GM19035 (cell line): ENCODE measurements around the gene ANKRD30B.
"Not testable (repeated sequence)": the region's sequence is repeated elsewhere in the genome, so short reads cannot be mapped to it uniquely, and the experiment has no call there.

ENCODE experiments used
- ATAC-seq: cut with Tn5 transposase; IDR thresholded peaks from one replicate; pipeline ENCODE4 v1.9.1; 2021; ENCODE audit not compliant: unreplicated experiment

ANKRD30B gene

DNA sequence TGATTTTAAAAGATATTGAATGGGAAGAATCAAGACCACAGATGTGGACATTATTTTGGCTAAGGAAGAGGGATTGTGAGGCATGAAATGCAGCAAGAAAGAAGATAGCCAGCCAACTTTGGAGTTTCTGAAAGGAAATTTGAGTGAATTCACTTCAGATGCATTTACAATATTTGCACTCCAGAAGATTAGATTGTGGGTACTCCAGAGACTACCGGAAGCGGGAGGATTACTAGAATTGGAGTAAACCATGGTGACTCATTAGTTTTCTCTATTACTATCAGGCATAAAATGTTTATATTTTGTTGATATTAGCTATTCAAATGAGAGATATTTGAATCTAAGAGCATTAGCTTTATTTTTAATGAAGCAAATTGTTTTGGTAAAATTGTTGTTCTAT, 93.6 kb downstream of the ANKRD30B start:
- not testable (repeated sequence) for ATAC-seq

DNA sequence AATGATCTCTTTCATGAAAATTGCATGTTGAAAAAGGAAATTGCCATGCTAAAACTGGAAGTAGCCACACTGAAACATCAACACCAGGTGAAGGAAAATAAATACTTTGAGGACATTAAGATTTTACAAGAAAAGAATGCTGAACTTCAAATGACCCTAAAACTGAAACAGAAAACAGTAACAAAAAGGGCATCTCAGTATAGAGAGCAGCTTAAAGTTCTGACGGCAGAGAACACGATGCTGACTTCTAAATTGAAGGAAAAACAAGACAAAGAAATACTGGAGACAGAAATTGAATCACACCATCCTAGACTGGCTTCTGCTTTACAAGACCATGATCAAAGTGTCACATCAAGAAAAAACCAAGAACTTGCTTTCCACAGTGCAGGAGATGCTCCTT, 103.6 kb downstream of the ANKRD30B start:
- not testable (repeated sequence) for ATAC-seq

DNA sequence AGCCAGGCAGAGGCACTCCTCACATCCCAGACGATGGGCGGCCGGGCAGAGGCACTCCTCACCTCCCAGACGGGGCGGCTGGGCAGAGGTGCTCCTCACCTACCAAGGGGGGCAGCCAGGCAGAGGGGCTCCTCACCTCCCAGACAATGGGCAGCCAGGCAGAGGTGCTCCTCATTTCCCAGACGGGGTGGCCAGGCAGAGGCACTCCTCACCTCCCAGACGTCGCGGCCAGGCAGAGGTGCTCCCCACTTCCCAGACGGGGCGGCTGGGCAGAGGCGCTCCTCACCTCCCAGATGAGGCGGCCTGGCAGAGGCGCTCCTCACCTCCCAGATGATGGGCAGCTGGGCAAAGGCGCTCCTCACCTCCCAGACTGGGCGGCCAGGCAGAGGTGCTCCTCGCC, 107.7 kb downstream of the ANKRD30B start:
- ATAC-seq: not testable (repeated sequence)

DNA sequence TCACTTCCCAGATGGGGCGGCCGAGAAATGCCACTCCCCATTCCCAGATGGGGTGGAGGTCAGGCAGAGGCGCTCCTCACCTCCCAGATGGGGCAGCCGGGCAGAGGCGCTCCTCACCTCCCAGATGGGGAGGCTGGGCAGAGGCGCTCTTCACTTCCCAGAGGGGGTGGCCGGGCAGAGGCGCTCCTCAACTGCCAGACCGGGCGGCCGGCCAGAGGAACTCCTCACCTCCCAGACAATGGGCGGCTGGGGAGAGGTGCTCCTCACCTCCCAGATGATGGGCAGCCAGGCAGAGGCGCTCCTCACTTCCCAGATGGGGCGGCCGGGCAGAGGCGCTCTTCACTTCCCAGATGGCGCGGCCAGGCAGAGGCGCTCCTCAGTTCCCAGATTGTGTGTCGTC, 108.3 kb downstream of the ANKRD30B start:
- ATAC-seq: not testable (repeated sequence)

- ATAC-seq: not testable (repeated sequence)
These were observed 110.5 kb downstream of the ANKRD30B start for GRCh38 chr18:14858514-14858913.

GRCh38 chr18:14859995-14860394, 112.0 kb downstream of the ANKRD30B start:
- not testable (repeated sequence) for ATAC-seq

DNA sequence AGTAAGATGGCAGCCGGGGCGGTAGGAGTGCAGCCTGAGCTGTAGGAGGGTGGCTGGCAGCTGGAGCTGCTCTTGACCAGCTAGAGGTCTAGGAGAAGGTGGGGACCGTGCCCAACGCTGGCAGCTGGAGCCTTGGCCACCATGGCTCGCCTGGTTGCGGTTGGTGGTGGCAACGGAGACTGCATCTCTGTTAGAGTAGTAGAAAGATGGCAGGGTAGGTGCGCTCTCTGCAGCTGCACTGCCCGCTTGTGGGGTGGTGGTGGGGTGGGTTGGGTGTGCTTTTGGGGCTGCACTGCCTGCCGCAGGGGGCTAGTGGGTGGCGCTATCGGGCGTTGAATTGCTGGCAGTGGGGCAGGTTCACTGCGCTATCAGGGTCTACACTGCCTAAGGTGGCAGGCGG, 118.5 kb downstream of the ANKRD30B start:
- ATAC-seq: not testable (repeated sequence)

DNA sequence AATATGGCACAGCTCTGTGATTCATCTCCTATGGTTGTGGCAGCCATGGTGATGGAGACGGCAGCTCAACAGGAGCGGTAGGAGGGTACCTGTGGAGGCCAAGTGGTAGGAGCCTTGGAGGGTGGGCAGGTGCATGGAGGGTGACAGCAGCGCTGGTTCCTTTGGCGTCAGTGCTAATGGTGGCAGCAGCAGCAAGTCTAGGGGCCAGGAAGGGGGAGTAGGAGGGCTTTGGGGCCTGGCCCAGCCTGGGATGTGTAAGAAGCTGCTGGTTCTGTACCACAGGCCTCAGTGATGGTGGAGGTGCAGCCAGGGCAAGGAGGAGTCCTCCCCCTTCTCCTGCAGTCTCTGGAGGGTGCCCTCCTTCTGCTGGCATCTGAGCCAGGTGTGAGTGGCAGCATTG, 120.0 kb downstream of the ANKRD30B start:
- not testable (repeated sequence) for ATAC-seq

GRCh38 chr18:14868825-14869224, 120.9 kb downstream of the ANKRD30B start:
- not testable (repeated sequence) for ATAC-seq

DNA sequence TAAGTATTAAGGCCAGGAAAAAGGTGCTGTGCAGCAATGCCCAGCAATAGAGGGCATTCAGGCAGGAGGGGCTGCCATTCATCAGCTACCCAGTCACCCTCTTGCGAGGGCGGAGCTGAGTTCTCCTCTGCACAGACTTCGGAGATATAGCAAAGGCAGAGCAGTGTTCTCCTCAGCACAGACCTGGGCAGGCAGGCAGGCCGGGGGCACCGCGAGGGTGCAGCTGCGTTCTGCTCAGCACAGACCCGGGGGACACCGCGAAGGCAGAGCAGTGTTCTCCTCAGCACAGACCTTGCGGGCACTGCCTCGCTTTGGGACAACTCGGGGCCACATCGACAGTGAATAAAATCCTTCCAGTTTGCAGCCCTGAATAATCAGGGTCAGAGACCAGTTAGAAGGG, 130.9 kb downstream of the ANKRD30B start:
- not testable (repeated sequence) for ATAC-seq

- ATAC-seq: no peak
These were observed 152.5 kb downstream of the ANKRD30B start for GRCh38 chr18:14900435-14900834.
